ENCODE data around the gene ADH1C. TPM values are rescaled to one million over a fixed set of nuclear protein-coding genes. Genes with fewer than 3 reads are reported as not detected.
"Not testable (repeated sequence)": the region's sequence is repeated elsewhere in the genome, so short reads cannot be mapped to it uniquely, and the experiment has no call there.

ADH1C gene
- total RNA-seq, 2 experiments from 2014 or later: not detected

- CTCF ChIA-PET: no interaction called here
- POLR2A ChIA-PET: no interaction called here
- DNase-seq: no peak
- no peak for ATAC-seq
- Mint-ChIP-seq H3K27ac (no peak overlapping the region), H3K27me3 (ENCODE audit: low read depth) (no peaks in the 10 kb centered on the region), H3K9me3 (ENCODE audit: insufficient read depth) (peaks cover 11% of the 10 kb centered on the region), H3K4me1 (ENCODE audit: low read depth) (peaks cover 3% of the 10 kb centered on the region), H3K36me3 (ENCODE audit: low read depth) (no peaks in the 10 kb centered on the region), H3K4me3 (no peak overlapping the region)
These were observed 1.1 kb downstream of the ADH1C start for GRCh38 chr4:99351487-99351886.

- Mint-ChIP-seq H3K4me1 (ENCODE audit: low read depth) (no peaks in the 10 kb centered on the region), H3K27ac (no peak overlapping the region), H3K36me3 (ENCODE audit: low read depth) (no peaks in the 10 kb centered on the region), H3K27me3 (ENCODE audit: low read depth) (no peaks in the 10 kb centered on the region), H3K9me3 (ENCODE audit: insufficient read depth) (no peaks in the 10 kb centered on the region), H3K4me3 (no peak overlapping the region)
- DNase-seq: no peak
- ChIA-PET CTCF (no interaction called here), POLR2A (no interaction called here)
- ATAC-seq: no peak
These were observed 3.2 kb downstream of the ADH1C start for GRCh38 chr4:99349338-99349737.

GRCh38 chr4:99342624-99343023 lies 9.9 kb downstream of the ADH1C start:
- ATAC-seq; POLR2A ChIA-PET; H3K27me3 Mint-ChIP-seq (ENCODE audit: low read depth); H3K4me3 Mint-ChIP-seq; H3K4me1 Mint-ChIP-seq (ENCODE audit: low read depth); DNase-seq; H3K36me3 Mint-ChIP-seq (ENCODE audit: low read depth); CTCF ChIA-PET; H3K9me3 Mint-ChIP-seq (ENCODE audit: insufficient read depth); H3K27ac Mint-ChIP-seq: not testable (repeated sequence)

GRCh38 chr4:99341426-99341825 lies 11.1 kb downstream of the ADH1C start:
- ChIA-PET POLR2A (no interaction called here), CTCF (no interaction called here)
- ATAC-seq (no peak), DNase-seq (no peak)
- Mint-ChIP-seq H3K27ac (no peak overlapping the region), H3K4me3 (no peak overlapping the region), H3K36me3 (ENCODE audit: low read depth) (no peaks in the 10 kb centered on the region), H3K27me3 (ENCODE audit: low read depth) (peaks cover 4% of the 10 kb centered on the region), H3K4me1 (ENCODE audit: low read depth) (no peaks in the 10 kb centered on the region), H3K9me3 (ENCODE audit: insufficient read depth) (no peaks in the 10 kb centered on the region)

GRCh38 chr4:99339172-99339571 lies 13.4 kb downstream of the ADH1C start:
- no peaks in the 10 kb centered on the region for H3K36me3 Mint-ChIP-seq (ENCODE audit: low read depth)
- no peaks in the 10 kb centered on the region for H3K9me3 Mint-ChIP-seq (ENCODE audit: insufficient read depth)
- no peak for ATAC-seq
- H3K4me1 Mint-ChIP-seq (ENCODE audit: low read depth): no peaks in the 10 kb centered on the region
- no peak overlapping the region for H3K4me3 Mint-ChIP-seq
- POLR2A ChIA-PET: no interaction called here
- CTCF ChIA-PET: no interaction called here
- no peak for DNase-seq
- H3K27me3 Mint-ChIP-seq (ENCODE audit: low read depth): peaks cover 4% of the 10 kb centered on the region
- H3K27ac Mint-ChIP-seq: no peak overlapping the region

- H3K9me3 Mint-ChIP-seq (ENCODE audit: insufficient read depth): no peaks in the 10 kb centered on the region
- ChIA-PET CTCF (no interaction called here), POLR2A (no interaction called here)
- H3K4me3 Mint-ChIP-seq: no peak overlapping the region
- H3K27me3 Mint-ChIP-seq (ENCODE audit: low read depth): peaks cover 4% of the 10 kb centered on the region
- ATAC-seq (no peak), DNase-seq (no peak)
- no peaks in the 10 kb centered on the region for H3K36me3 Mint-ChIP-seq (ENCODE audit: low read depth)
- H3K27ac Mint-ChIP-seq: no peak overlapping the region
- no peaks in the 10 kb centered on the region for H3K4me1 Mint-ChIP-seq (ENCODE audit: low read depth)
These were observed 16.0 kb downstream of the ADH1C start for GRCh38 chr4:99336553-99336952.

GRCh38 chr4:99334880-99335279 lies 17.7 kb downstream of the ADH1C start:
- ChIA-PET CTCF (no interaction called here), POLR2A (interaction anchor here (0.6 kb wide), 1 partner anchor 128 kb away, joined by 3 read pairs; no protein-coding TSS in a partner anchor)
- H3K27me3 Mint-ChIP-seq (ENCODE audit: low read depth): no peaks in the 10 kb centered on the region
- H3K4me3 Mint-ChIP-seq: no peak overlapping the region
- no peak for ATAC-seq
- no peak for DNase-seq
- no peaks in the 10 kb centered on the region for H3K4me1 Mint-ChIP-seq (ENCODE audit: low read depth)
- H3K27ac Mint-ChIP-seq: no peak overlapping the region
- H3K9me3 Mint-ChIP-seq (ENCODE audit: insufficient read depth): no peaks in the 10 kb centered on the region
- H3K36me3 Mint-ChIP-seq (ENCODE audit: low read depth): no peaks in the 10 kb centered on the region

GRCh38 chr4:99330648-99331047 lies 21.9 kb downstream of the ADH1C start:
- Mint-ChIP-seq H3K27me3 (ENCODE audit: low read depth) (no peaks in the 10 kb centered on the region), H3K27ac (no peak overlapping the region), H3K9me3 (ENCODE audit: insufficient read depth) (no peaks in the 10 kb centered on the region), H3K4me1 (ENCODE audit: low read depth) (no peaks in the 10 kb centered on the region), H3K4me3 (no peak overlapping the region), H3K36me3 (ENCODE audit: low read depth) (no peaks in the 10 kb centered on the region)
- ATAC-seq (no peak), DNase-seq (no peak)
- ChIA-PET POLR2A (no interaction called here), CTCF (no interaction called here)

GRCh38 chr4:99329876-99330275 lies 22.7 kb downstream of the ADH1C start:
- Mint-ChIP-seq H3K4me1 (ENCODE audit: low read depth) (no peaks in the 10 kb centered on the region), H3K4me3 (no peak overlapping the region), H3K36me3 (ENCODE audit: low read depth) (no peaks in the 10 kb centered on the region), H3K9me3 (ENCODE audit: insufficient read depth) (no peaks in the 10 kb centered on the region), H3K27ac (no peak overlapping the region), H3K27me3 (ENCODE audit: low read depth) (no peaks in the 10 kb centered on the region)
- POLR2A ChIA-PET: no interaction called here
- no peak for DNase-seq
- ATAC-seq: no peak
- CTCF ChIA-PET: no interaction called here

- peaks cover 2% of the 10 kb centered on the region for H3K27me3 Mint-ChIP-seq (ENCODE audit: low read depth)
- DNase-seq: no peak
- POLR2A ChIA-PET: no interaction called here
- no peaks in the 10 kb centered on the region for H3K36me3 Mint-ChIP-seq (ENCODE audit: low read depth)
- no peak overlapping the region for H3K4me3 Mint-ChIP-seq
- H3K4me1 Mint-ChIP-seq (ENCODE audit: low read depth): no peaks in the 10 kb centered on the region
- CTCF ChIA-PET: no interaction called here
- ATAC-seq: no peak
- no peak overlapping the region for H3K27ac Mint-ChIP-seq
- H3K9me3 Mint-ChIP-seq (ENCODE audit: insufficient read depth): no peaks in the 10 kb centered on the region
These were observed 27.6 kb downstream of the ADH1C start for GRCh38 chr4:99324979-99325378.

GRCh38 chr4:99324361-99324760 lies 28.2 kb downstream of the ADH1C start:
- H3K4me1 Mint-ChIP-seq (ENCODE audit: low read depth): no peaks in the 10 kb centered on the region
- POLR2A ChIA-PET: no interaction called here
- H3K27me3 Mint-ChIP-seq (ENCODE audit: low read depth): peaks cover 2% of the 10 kb centered on the region

GRCh38 chr4:99323756-99324155 lies 28.8 kb downstream of the ADH1C start:
- ATAC-seq (no peak), DNase-seq (no peak)
- no peaks in the 10 kb centered on the region for H3K4me1 Mint-ChIP-seq (ENCODE audit: low read depth)
- ChIA-PET POLR2A (no interaction called here), CTCF (no interaction called here)
- H3K27me3 Mint-ChIP-seq (ENCODE audit: low read depth): peaks cover 2% of the 10 kb centered on the region
- H3K9me3 Mint-ChIP-seq (ENCODE audit: insufficient read depth): no peaks in the 10 kb centered on the region
- no peak overlapping the region for H3K27ac Mint-ChIP-seq
- no peak overlapping the region for H3K4me3 Mint-ChIP-seq
- H3K36me3 Mint-ChIP-seq (ENCODE audit: low read depth): no peaks in the 10 kb centered on the region

More at GRCh38 chr4:99324361-99324760, 28.2 kb downstream of the ADH1C start:
- Mint-ChIP-seq H3K4me3 (no peak overlapping the region), H3K27ac (no peak overlapping the region), H3K36me3 (ENCODE audit: low read depth) (no peaks in the 10 kb centered on the region), H3K9me3 (ENCODE audit: insufficient read depth) (no peaks in the 10 kb centered on the region)
- DNase-seq: no peak
- CTCF ChIA-PET: no interaction called here
- no peak for ATAC-seq

- H3K9me3 Mint-ChIP-seq (ENCODE audit: insufficient read depth): no peaks in the 10 kb centered on the region
- CTCF ChIA-PET: no interaction called here
- DNase-seq (no peak), ATAC-seq (no peak)
- POLR2A ChIA-PET: no interaction called here
- peaks cover 2% of the 10 kb centered on the region for H3K27me3 Mint-ChIP-seq (ENCODE audit: low read depth)
- no peaks in the 10 kb centered on the region for H3K36me3 Mint-ChIP-seq (ENCODE audit: low read depth)
- H3K27ac Mint-ChIP-seq: no peak within 1 kb of the TSS
- no peak within 1 kb of the TSS for H3K4me3 Mint-ChIP-seq
- H3K4me1 Mint-ChIP-seq (ENCODE audit: low read depth): no peaks in the 10 kb centered on the region
These were observed 31.0 kb downstream of the ADH1C start, which contains the start of gene ADH1B for GRCh38 chr4:99321241-99322191. TSS of gene ADH1B (minus strand) at chr4:99321401. CDS start at chr4:99321331, 70 bp downstream.
